Pulmonary artery endothelial cell (primary cell): ENCODE results near the gene DGLUCY. TPM values are rescaled to one million over a fixed set of nuclear protein-coding genes. Genes with fewer than 3 reads are reported as not detected.

Source experiments
- total RNA-seq: library from RNA; depleted of rRNA; stranded (reverse); fragments of >200 nt; gene quantifications from 2 replicates; pipeline ENCODE4 v1.2.3, GENCODE V29; 2014

The DGLUCY gene
- total RNA-seq, 1 donor from 2014 or later = 51.4 TPM

Other genes starting within 250 kb of the DGLUCY start
- gene RPS6KA5, start 53.4 kb upstream of the DGLUCY start, total RNA-seq = 3.9 and 5.3 TPM in 2 replicates
- 0.46 and 1.3 TPM in 2 replicates for gene GPR68, start 130.6 kb downstream of the DGLUCY start, total RNA-seq